HG02642 (cell line): ENCODE measurements around the gene CERT1.
"Not testable (repeated sequence)": the region's sequence is repeated elsewhere in the genome, so short reads cannot be mapped to it uniquely, and the experiment has no call there.

Experiments
- ATAC-seq: cut with Tn5 transposase; IDR thresholded peaks from one replicate; pipeline ENCODE4 v1.9.1; 2021; ENCODE audit warnings: mild to moderate bottlenecking; ENCODE audit not compliant: unreplicated experiment, poor library complexity

The CERT1 gene

GRCh38 chr5:75511435-75512382 is at the start of gene CERT1, which contains the start of gene POLK:
CERT1 (minus strand) TSS chr5:75511629; CDS start chr5:75511207, 422 bp downstream.
POLK (plus strand) TSS chr5:75511891.
- peak; percentile 88 for ATAC-seq

- ATAC-seq = not testable (repeated sequence)
Observed at GRCh38 chr5:75560655-75561054, 49.2 kb upstream of the CERT1 start.

GRCh38 chr5:75558981-75559632 is 47.7 kb upstream of the CERT1 start:
- ATAC-seq = no peak

GRCh38 chr5:75558221-75558620 is 46.8 kb upstream of the CERT1 start:
- no peak for ATAC-seq

GRCh38 chr5:75553358-75553757 is 41.9 kb upstream of the CERT1 start:
- no peak for ATAC-seq

- no peak for ATAC-seq
Observed at GRCh38 chr5:75552764-75553163, 41.3 kb upstream of the CERT1 start.

GRCh38 chr5:75551471-75551870 is 40.0 kb upstream of the CERT1 start:
- no peak for ATAC-seq

GRCh38 chr5:75550597-75550996 is 39.2 kb upstream of the CERT1 start:
- no peak for ATAC-seq

- no peak for ATAC-seq
Observed at GRCh38 chr5:75547812-75548211, 36.4 kb upstream of the CERT1 start.

- no peak for ATAC-seq
Observed at GRCh38 chr5:75546830-75547229, 35.4 kb upstream of the CERT1 start.

GRCh38 chr5:75545131-75545530 is 33.7 kb upstream of the CERT1 start:
- ATAC-seq = no peak

- no peak for ATAC-seq
Observed at GRCh38 chr5:75538211-75538610, 26.8 kb upstream of the CERT1 start.

- no peak for ATAC-seq
Observed at GRCh38 chr5:75536694-75537360, 25.4 kb upstream of the CERT1 start.

- no peak for ATAC-seq
Observed at GRCh38 chr5:75536147-75536546, 24.7 kb upstream of the CERT1 start.

GRCh38 chr5:75534734-75535133 is 23.3 kb upstream of the CERT1 start:
- no peak for ATAC-seq

- not testable (repeated sequence) for ATAC-seq
Observed at GRCh38 chr5:75533716-75534115, 22.3 kb upstream of the CERT1 start.

GRCh38 chr5:75532190-75532589 is 20.8 kb upstream of the CERT1 start:
- ATAC-seq = no peak

- ATAC-seq = no peak
Observed at GRCh38 chr5:75529185-75529584, 17.8 kb upstream of the CERT1 start.

GRCh38 chr5:75526070-75526469 is 14.6 kb upstream of the CERT1 start:
- no peak for ATAC-seq

- ATAC-seq = no peak
Observed at GRCh38 chr5:75525344-75525743, 13.9 kb upstream of the CERT1 start.

GRCh38 chr5:75524591-75524990 is 13.2 kb upstream of the CERT1 start:
- ATAC-seq = peak; percentile 10
